HL-60 (cell line): ENCODE data around the gene FRAT1.

Source experiments
- GABPA ChIP-seq: IDR thresholded peaks from 2 replicates; pipeline ENCODE4 v1.6.1; 2012; ENCODE audit warnings: low read depth
- POLR2AphosphoS5 ChIP-seq: IDR thresholded peaks from 2 replicates; pipeline ENCODE4 v1.6.1; 2012; ENCODE audit warnings: low read depth
- SPI1 ChIP-seq: IDR thresholded peaks from 2 replicates; pipeline ENCODE4 v1.6.1; 2012; ENCODE audit warnings: low read depth, mild to moderate bottlenecking, borderline replicate concordance
- TF ChIP-seq, protein P1 (sequence below): IDR thresholded peaks from one replicate; pipeline ENCODE4 v1.5.1; 2011; ENCODE audit warnings: low read length, control low read depth, inconsistent platforms; ENCODE audit not compliant: insufficient read depth
- TF ChIP-seq, protein P2 (sequence below): IDR thresholded peaks from 2 replicates; pipeline ENCODE4 v1.6.1; 2012; ENCODE audit warnings: low read depth; ENCODE audit not compliant: insufficient replicate concordance

DNA sequence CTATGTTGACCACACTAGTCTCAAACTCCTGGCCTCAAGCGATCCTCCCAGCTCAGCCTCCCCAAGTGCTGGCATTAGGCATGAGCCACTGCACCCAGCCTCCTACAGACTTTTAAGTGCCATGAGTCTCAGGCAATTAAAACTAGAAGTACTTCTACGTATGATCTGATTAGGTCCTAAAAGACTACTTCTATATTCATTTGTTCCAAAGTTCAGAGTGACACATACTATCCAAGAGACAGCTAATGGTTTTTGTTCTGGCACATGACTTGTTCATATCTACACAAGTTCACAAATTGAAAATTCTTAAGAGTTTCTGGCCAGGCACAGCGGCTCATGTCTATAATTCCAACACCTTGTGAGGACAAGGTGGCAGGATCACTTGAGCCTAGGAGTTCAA is 38.3 kb upstream of the FRAT1 start:
- TF ChIP-seq, protein P1, sequence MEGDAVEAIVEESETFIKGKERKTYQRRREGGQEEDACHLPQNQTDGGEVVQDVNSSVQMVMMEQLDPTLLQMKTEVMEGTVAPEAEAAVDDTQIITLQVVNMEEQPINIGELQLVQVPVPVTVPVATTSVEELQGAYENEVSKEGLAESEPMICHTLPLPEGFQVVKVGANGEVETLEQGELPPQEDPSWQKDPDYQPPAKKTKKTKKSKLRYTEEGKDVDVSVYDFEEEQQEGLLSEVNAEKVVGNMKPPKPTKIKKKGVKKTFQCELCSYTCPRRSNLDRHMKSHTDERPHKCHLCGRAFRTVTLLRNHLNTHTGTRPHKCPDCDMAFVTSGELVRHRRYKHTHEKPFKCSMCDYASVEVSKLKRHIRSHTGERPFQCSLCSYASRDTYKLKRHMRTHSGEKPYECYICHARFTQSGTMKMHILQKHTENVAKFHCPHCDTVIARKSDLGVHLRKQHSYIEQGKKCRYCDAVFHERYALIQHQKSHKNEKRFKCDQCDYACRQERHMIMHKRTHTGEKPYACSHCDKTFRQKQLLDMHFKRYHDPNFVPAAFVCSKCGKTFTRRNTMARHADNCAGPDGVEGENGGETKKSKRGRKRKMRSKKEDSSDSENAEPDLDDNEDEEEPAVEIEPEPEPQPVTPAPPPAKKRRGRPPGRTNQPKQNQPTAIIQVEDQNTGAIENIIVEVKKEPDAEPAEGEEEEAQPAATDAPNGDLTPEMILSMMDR, result no peak
- no peak for TF ChIP-seq POLR2AphosphoS5
- TF ChIP-seq, protein P2, sequence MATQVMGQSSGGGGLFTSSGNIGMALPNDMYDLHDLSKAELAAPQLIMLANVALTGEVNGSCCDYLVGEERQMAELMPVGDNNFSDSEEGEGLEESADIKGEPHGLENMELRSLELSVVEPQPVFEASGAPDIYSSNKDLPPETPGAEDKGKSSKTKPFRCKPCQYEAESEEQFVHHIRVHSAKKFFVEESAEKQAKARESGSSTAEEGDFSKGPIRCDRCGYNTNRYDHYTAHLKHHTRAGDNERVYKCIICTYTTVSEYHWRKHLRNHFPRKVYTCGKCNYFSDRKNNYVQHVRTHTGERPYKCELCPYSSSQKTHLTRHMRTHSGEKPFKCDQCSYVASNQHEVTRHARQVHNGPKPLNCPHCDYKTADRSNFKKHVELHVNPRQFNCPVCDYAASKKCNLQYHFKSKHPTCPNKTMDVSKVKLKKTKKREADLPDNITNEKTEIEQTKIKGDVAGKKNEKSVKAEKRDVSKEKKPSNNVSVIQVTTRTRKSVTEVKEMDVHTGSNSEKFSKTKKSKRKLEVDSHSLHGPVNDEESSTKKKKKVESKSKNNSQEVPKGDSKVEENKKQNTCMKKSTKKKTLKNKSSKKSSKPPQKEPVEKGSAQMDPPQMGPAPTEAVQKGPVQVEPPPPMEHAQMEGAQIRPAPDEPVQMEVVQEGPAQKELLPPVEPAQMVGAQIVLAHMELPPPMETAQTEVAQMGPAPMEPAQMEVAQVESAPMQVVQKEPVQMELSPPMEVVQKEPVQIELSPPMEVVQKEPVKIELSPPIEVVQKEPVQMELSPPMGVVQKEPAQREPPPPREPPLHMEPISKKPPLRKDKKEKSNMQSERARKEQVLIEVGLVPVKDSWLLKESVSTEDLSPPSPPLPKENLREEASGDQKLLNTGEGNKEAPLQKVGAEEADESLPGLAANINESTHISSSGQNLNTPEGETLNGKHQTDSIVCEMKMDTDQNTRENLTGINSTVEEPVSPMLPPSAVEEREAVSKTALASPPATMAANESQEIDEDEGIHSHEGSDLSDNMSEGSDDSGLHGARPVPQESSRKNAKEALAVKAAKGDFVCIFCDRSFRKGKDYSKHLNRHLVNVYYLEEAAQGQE, result no peak
- no peak for TF ChIP-seq GABPA
- TF ChIP-seq SPI1, result no peak
